LoVo (cell line): ENCODE results near the gene NR1I2.

ENCODE experiments used
- DNase-seq: peaks from one replicate; pipeline ENCODE4 v3.0.0-alpha.2; 2016; ENCODE audit warnings: low spot score

The NR1I2 gene

GRCh38 chr3:119781330-119782198 lies at the start of gene NR1I2:
TSS of gene NR1I2 (plus strand) at chr3:119782101.
- peak; percentile 36 for DNase-seq

- DNase-seq = no peak
These were observed 48.1 kb upstream of the NR1I2 start for GRCh38 chr3:119733812-119734211.

GRCh38 chr3:119738741-119739140 lies 43.2 kb upstream of the NR1I2 start:
- no peak for DNase-seq

- DNase-seq = no peak
These were observed 40.0 kb upstream of the NR1I2 start for GRCh38 chr3:119741657-119742590.

- DNase-seq = no peak
These were observed 38.0 kb upstream of the NR1I2 start for GRCh38 chr3:119743921-119744320.

GRCh38 chr3:119745942-119746341 lies 36.0 kb upstream of the NR1I2 start:
- DNase-seq = no peak

GRCh38 chr3:119746423-119746822 lies 35.5 kb upstream of the NR1I2 start:
- no peak for DNase-seq

- DNase-seq = no peak
These were observed 34.5 kb upstream of the NR1I2 start for GRCh38 chr3:119747357-119747756.

- no peak for DNase-seq
These were observed 32.9 kb upstream of the NR1I2 start for GRCh38 chr3:119748991-119749390.

- DNase-seq = no peak
These were observed 30.5 kb upstream of the NR1I2 start for GRCh38 chr3:119751423-119751822.

- DNase-seq = no peak
These were observed 21.9 kb upstream of the NR1I2 start for GRCh38 chr3:119759962-119760361.

- no peak for DNase-seq
These were observed 19.0 kb upstream of the NR1I2 start for GRCh38 chr3:119762876-119763275.

GRCh38 chr3:119763466-119763865 lies 18.4 kb upstream of the NR1I2 start:
- DNase-seq = no peak

- DNase-seq = no peak
These were observed 16.7 kb upstream of the NR1I2 start for GRCh38 chr3:119765239-119765638.

- no peak for DNase-seq
These were observed 13.8 kb upstream of the NR1I2 start for GRCh38 chr3:119767936-119768601.

GRCh38 chr3:119768668-119769393 lies 13.1 kb upstream of the NR1I2 start:
- DNase-seq = no peak

GRCh38 chr3:119769394-119770149 lies 12.3 kb upstream of the NR1I2 start:
- no peak for DNase-seq

- DNase-seq = no peak
These were observed 7.5 kb upstream of the NR1I2 start for GRCh38 chr3:119774444-119774843.

- no peak for DNase-seq
These were observed 5.6 kb upstream of the NR1I2 start for GRCh38 chr3:119776304-119776703.

GRCh38 chr3:119778176-119778575 lies 3.7 kb upstream of the NR1I2 start:
- DNase-seq = no peak

GRCh38 chr3:119778811-119779210 lies 3.1 kb upstream of the NR1I2 start:
- no peak for DNase-seq
